ENCODE data around the gene SERPINB6.

DNA sequence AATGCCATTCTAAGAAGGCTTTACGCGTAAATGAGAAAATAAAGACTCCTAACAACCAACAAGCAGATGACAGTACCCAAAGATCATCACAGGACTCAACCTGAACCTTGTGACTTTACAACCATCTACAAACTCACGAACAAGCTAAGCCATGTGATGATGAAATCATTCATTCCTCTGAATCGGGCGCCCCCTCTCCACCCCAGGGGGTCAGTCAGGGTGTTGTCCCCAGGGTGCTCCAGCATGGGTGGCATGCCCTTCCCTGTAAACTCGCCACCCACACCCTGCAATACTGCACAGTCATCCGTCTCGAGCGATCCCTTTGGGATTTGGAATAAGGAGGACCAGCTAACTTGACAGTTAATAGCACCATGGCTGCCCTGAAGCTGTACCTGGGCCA, 12.6 kb downstream of the SERPINB6 start:
- TF ChIP-seq, protein P1, sequence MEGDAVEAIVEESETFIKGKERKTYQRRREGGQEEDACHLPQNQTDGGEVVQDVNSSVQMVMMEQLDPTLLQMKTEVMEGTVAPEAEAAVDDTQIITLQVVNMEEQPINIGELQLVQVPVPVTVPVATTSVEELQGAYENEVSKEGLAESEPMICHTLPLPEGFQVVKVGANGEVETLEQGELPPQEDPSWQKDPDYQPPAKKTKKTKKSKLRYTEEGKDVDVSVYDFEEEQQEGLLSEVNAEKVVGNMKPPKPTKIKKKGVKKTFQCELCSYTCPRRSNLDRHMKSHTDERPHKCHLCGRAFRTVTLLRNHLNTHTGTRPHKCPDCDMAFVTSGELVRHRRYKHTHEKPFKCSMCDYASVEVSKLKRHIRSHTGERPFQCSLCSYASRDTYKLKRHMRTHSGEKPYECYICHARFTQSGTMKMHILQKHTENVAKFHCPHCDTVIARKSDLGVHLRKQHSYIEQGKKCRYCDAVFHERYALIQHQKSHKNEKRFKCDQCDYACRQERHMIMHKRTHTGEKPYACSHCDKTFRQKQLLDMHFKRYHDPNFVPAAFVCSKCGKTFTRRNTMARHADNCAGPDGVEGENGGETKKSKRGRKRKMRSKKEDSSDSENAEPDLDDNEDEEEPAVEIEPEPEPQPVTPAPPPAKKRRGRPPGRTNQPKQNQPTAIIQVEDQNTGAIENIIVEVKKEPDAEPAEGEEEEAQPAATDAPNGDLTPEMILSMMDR (optimal IDR thresholded peaks at IDR 0.05 in 1 of 3, IDR thresholded peaks at IDR 0.05 in 1 of 3, conservative IDR thresholded peaks at IDR 0.05 in 1 of 3; ENCODE audit: extremely low read depth in 1 of 3, insufficient read depth in 2 of 3, low read length in 3 of 3), result no peak
- no peak for TF ChIP-seq EZH2 (IDR thresholded peaks at IDR 0.05; ENCODE audit: low read length)
